ENCODE data around the gene KIF25.

GRCh38 chr6:168045141-168045691 lies 47.7 kb downstream of the KIF25 start:
- TF ChIP-seq RAD21 (conservative IDR thresholded peaks at IDR 0.05 in 1 of 2, IDR thresholded peaks at IDR 0.05 in 1 of 2): no peak
- TF ChIP-seq, protein P1, sequence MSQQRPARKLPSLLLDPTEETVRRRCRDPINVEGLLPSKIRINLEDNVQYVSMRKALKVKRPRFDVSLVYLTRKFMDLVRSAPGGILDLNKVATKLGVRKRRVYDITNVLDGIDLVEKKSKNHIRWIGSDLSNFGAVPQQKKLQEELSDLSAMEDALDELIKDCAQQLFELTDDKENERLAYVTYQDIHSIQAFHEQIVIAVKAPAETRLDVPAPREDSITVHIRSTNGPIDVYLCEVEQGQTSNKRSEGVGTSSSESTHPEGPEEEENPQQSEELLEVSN (IDR thresholded peaks at IDR 0.05; ENCODE audit: borderline replicate concordance, low read depth): no peak
- TF ChIP-seq PBX3 (IDR thresholded peaks at IDR 0.05): no peak
- TF ChIP-seq ZNF302 (CRISPR knock-in tag; IDR thresholded peaks at IDR 0.05): no peak
- TF ChIP-seq, protein P2, sequence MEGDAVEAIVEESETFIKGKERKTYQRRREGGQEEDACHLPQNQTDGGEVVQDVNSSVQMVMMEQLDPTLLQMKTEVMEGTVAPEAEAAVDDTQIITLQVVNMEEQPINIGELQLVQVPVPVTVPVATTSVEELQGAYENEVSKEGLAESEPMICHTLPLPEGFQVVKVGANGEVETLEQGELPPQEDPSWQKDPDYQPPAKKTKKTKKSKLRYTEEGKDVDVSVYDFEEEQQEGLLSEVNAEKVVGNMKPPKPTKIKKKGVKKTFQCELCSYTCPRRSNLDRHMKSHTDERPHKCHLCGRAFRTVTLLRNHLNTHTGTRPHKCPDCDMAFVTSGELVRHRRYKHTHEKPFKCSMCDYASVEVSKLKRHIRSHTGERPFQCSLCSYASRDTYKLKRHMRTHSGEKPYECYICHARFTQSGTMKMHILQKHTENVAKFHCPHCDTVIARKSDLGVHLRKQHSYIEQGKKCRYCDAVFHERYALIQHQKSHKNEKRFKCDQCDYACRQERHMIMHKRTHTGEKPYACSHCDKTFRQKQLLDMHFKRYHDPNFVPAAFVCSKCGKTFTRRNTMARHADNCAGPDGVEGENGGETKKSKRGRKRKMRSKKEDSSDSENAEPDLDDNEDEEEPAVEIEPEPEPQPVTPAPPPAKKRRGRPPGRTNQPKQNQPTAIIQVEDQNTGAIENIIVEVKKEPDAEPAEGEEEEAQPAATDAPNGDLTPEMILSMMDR (IDR thresholded peaks at IDR 0.05): no peak
- no peak for TF ChIP-seq SREBF2 (IDR thresholded peaks at IDR 0.05)
- TF ChIP-seq JUN (IDR thresholded peaks at IDR 0.05): no peak

Data from A549 (cell line).